ENCODE measurements around the gene DLGAP1.

GRCh38 chr18:3599861-3600260 is 855.2 kb downstream of the DLGAP1 start:
- TF ChIP-seq POLR2A (IDR thresholded peaks at IDR 0.05) (no peak), CTCF (IDR thresholded peaks at IDR 0.05) (no peak), EP300 (IDR thresholded peaks at IDR 0.05) (no peak)
